HepG2 (cell line): ENCODE results near the gene FGGY. TPM values are rescaled to one million over a fixed set of nuclear protein-coding genes. Genes with fewer than 3 reads are reported as not detected.

Experiments
- ATAC-seq: fragments of 200-7000 bp; cut with Tn5 transposase; 3 replicates; pipeline ENCODE4 v1.9.1; 2020; ENCODE audit warnings: mild to moderate bottlenecking, moderate library complexity
- BruUV-seq: library from RNA; stranded (reverse); fragments of 400-500 nt; replicated peaks from 2 replicates; lab custom pipeline; 2021; lab: Mats Ljungman, UMichigan
- CTCF ChIA-PET: fragments of 300-600 bp; formaldehyde crosslinking; extraction: SDS; loops from one replicate; lab custom pipeline; 2021; ENCODE audit warnings: low total read pairs, inconsistent platforms, low intra/inter-chr PET ratio; lab: Yijun Ruan, JAX
- POLR2A ChIA-PET: fragments of 350-600 bp; sonication (Branson Sonifier 250); formaldehyde crosslinking; loops from one replicate; lab custom pipeline; 2020; ENCODE audit warnings: antibody characterized with exemption, inconsistent platforms; lab: Yijun Ruan, JAX
- DNase-seq: peaks from one replicate; pipeline ENCODE4 v3.0.0-alpha.2; 2015; ENCODE audit warnings: low spot score
- FAIRE-seq: peaks from 3 replicates; lab custom pipeline; 2011; peaks lifted over from hg19 to GRCh38; lab: Jason Lieb, UNC
- H2AFZ ChIP-seq: one replicate; pipeline ENCODE4 v1.6.1; 2011; ENCODE audit warnings: low read length, inconsistent platforms
- H3K27ac ChIP-seq: fragments of 300-600 bp; 3 replicates; pipeline ENCODE4 v1.8.0; 2011; ENCODE audit warnings: mixed run types, mild to moderate bottlenecking, mixed read lengths, low read length, inconsistent platforms; ENCODE audit not compliant: insufficient read depth; ENCODE audit errors: extremely low read length
- H3K27me3 ChIP-seq, 2 experiments: fragments of 200-600 bp in 1 of 2; 2 replicates in 1 of 2; 3 replicates in 1 of 2; pipeline versions ENCODE4 v1.6.0 to v1.8.0; 2011; ENCODE audit warnings: low read length in 2 of 2, mild to moderate bottlenecking in 2 of 2, moderate library complexity in 2 of 2, inconsistent platforms in 1 of 2; ENCODE audit not compliant: insufficient read depth in 2 of 2, control insufficient read depth in 1 of 2
- H3K36me3 ChIP-seq, 2 experiments: fragments of 200-600 bp in 1 of 2; replicated peaks in 1 of 2; 2 replicates in 1 of 2; 3 replicates in 1 of 2; pipeline versions ENCODE4 v1.5.1 to v1.8.0; 2011; ENCODE audit warnings: low read length in 2 of 2, inconsistent platforms in 1 of 2; ENCODE audit not compliant: insufficient read depth in 2 of 2, control insufficient read depth in 1 of 2
- H3K4me1 ChIP-seq: 2 replicates; pipeline ENCODE4 v1.5.1; 2012; ENCODE audit warnings: low read length, inconsistent platforms; ENCODE audit not compliant: insufficient read depth
- H3K4me2 ChIP-seq: 2 replicates; pipeline ENCODE4 v1.6.0; 2011; ENCODE audit warnings: low read depth, low read length, inconsistent platforms
- H3K4me3 ChIP-seq, 3 experiments: fragments of 200-600 bp in 1 of 3; sonication (generic), shearing (Covaris generic) in 1 of 3; replicated peaks in 1 of 3; 2 replicates each; pipeline ENCODE4 v1.5.1; 2011 to 2016; ENCODE audit warnings: low read length in 3 of 3, inconsistent platforms in 2 of 3, low read depth in 2 of 3, mild to moderate bottlenecking in 2 of 3, control low read depth in 1 of 3, mixed read lengths in 1 of 3; ENCODE audit not compliant: insufficient read depth in 1 of 3
- H3K79me2 ChIP-seq: one replicate; pipeline ENCODE4 v1.6.1; 2011; ENCODE audit warnings: low read length, inconsistent platforms; ENCODE audit not compliant: insufficient read depth
- H3K9ac ChIP-seq: 2 replicates; pipeline ENCODE4 v1.6.0; 2011; ENCODE audit warnings: mild to moderate bottlenecking, low read depth, low read length, inconsistent platforms; ENCODE audit not compliant: insufficient read depth
- H3K9me3 ChIP-seq: 2 replicates; pipeline ENCODE4 v1.5.1; 2012; ENCODE audit warnings: mild to moderate bottlenecking, low read length
- H4K20me1 ChIP-seq: 2 replicates; pipeline ENCODE4 v1.6.0; 2011; ENCODE audit warnings: inconsistent platforms, mild to moderate bottlenecking, low read length, moderate library complexity; ENCODE audit not compliant: insufficient read depth
- CREB1 ChIP-seq, 2 experiments: fragments of 450-650 bp in 1 of 2; IDR thresholded peaks; 2 replicates each; pipeline ENCODE4 v1.6.1; 2016 to 2017; ENCODE audit warnings: control low read depth in 1 of 2, mild to moderate bottlenecking in 1 of 2, missing compliant biosample characterization in 1 of 2, missing genetic modification characterization in 1 of 2
- ELF4 ChIP-seq: sonication (generic); formaldehyde crosslinking; IDR thresholded peaks from 2 replicates; pipeline ENCODE4 v1.5.0; 2020; ENCODE audit warnings: missing genetic modification reagents, mild to moderate bottlenecking, moderate library complexity, borderline replicate concordance
- HCFC1 ChIP-seq: fragments of 150-350 bp; IDR thresholded peaks from 2 replicates; pipeline ENCODE4 v1.6.1; 2014; ENCODE audit warnings: low read depth, low read length
- MXD4 ChIP-seq: IDR thresholded peaks from 2 replicates; pipeline ENCODE4 v1.6.1; 2016; ENCODE audit warnings: mild to moderate bottlenecking, missing biosample characterization, missing genetic modification reagents
- SMAD3 ChIP-seq: sonication (generic); formaldehyde crosslinking; IDR thresholded peaks from 2 replicates; pipeline ENCODE4 v1.4.0; 2020; ENCODE audit warnings: missing genetic modification reagents
- SRSF1 ChIP-seq: fragments of 200-400 bp; formaldehyde crosslinking; optimal IDR thresholded peaks from 2 replicates; pipeline ENCODE3; 2017; ENCODE audit warnings: mild to moderate bottlenecking, low read depth, low read length, moderate library complexity
- ZNF737 ChIP-seq: sonication (generic); formaldehyde crosslinking; IDR thresholded peaks from 2 replicates; pipeline ENCODE4 v1.5.0; 2020; ENCODE audit warnings: missing genetic modification reagents, mild to moderate bottlenecking, borderline replicate concordance
- ZSCAN22 ChIP-seq: sonication (generic); formaldehyde crosslinking; IDR thresholded peaks from 2 replicates; pipeline ENCODE4 v1.4.0; 2020; ENCODE audit warnings: mild to moderate bottlenecking, missing genetic modification reagents
- WGBS: methylation state at CpG from one replicate; pipeline ENCODE4 v1.1.6; 2017; ENCODE audit warnings: low lambda C conversion rate; 5-methylcytosine and 5-hydroxymethylcytosine counted together
- in situ Hi-C: cut with HindIII; loops from 2 replicates; pipeline ENCODE4 v1.10.0; 2017; ENCODE audit warnings: low pct_unique_long_range_greater_than_20kb; ENCODE audit not compliant: extremely low pct_ligation_motif_present
- intact Hi-C: fragments of 100-400 bp; cut with micrococcal nuclease; formaldehyde crosslinking; loops from one replicate; pipeline ENCODE4 v1.10.0; 2022; ENCODE audit not compliant: unreplicated experiment
- polyA plus RNA-seq, 8 experiments: library from polyadenylated mRNA; depleted of rRNA in 3 of 8; stranded (reverse) in 7 of 8; unstranded in 1 of 8; fragments of >200 nt; fragmentation: Illumina TruSeq in 4 of 8; extraction: Trizol in 4 of 8; gene quantifications; 2 replicates each; pipeline versions ENCODE4 v1.2.1 to v1.2.3, GENCODE V29; 2011 to 2016; ENCODE audit warnings: low read depth in 4 of 8, missing spikeins in 1 of 8, mixed read lengths in 1 of 8; ENCODE audit not compliant: insufficient read depth in 1 of 8
- total RNA-seq, 5 experiments: library from RNA; depleted of rRNA; stranded (reverse); fragments of >200 nt; fragmentation: Illumina TruSeq; extraction: Trizol; gene quantifications; 2 replicates each; pipeline ENCODE4 v1.2.3, GENCODE V29; 2016; ENCODE audit warnings: low read depth in 1 of 5
- TF ChIP-seq, protein P1 (sequence below): sonication (generic); formaldehyde crosslinking; IDR thresholded peaks from 2 replicates; pipeline ENCODE4 v1.4.0; 2020; ENCODE audit warnings: missing genetic modification reagents
- TF ChIP-seq, protein P2 (sequence below), 2 experiments: IDR thresholded peaks; 2 replicates each; pipeline ENCODE4 v1.6.1; 2011 to 2012; ENCODE audit warnings: low read length in 2 of 2, borderline replicate concordance in 1 of 2, low read depth in 1 of 2, mild to moderate bottlenecking in 1 of 2, moderate library complexity in 1 of 2

Gene FGGY
- total and polyA plus RNA-seq, 2 of the 13 experiments (the other 11 are each of a cell fraction or from before 2014, with no cell fraction given) = 15.7 to 27.5 TPM

DNA sequence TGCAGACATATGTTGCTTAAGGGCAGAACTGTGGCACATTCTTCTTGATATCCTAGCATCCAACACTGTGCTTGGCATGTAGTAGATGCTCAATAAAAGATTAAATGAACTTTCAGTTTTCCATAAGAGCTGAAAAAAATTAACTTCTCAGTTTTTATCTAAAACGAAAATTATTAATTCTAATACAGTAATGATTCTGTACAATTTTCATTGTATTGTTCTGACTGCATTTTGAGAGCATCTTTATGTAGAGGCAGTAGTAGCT is 46.6 kb downstream of the FGGY start:
- POLR2A ChIA-PET = no interaction called here
- in situ Hi-C loops = no loop called here

DNA sequence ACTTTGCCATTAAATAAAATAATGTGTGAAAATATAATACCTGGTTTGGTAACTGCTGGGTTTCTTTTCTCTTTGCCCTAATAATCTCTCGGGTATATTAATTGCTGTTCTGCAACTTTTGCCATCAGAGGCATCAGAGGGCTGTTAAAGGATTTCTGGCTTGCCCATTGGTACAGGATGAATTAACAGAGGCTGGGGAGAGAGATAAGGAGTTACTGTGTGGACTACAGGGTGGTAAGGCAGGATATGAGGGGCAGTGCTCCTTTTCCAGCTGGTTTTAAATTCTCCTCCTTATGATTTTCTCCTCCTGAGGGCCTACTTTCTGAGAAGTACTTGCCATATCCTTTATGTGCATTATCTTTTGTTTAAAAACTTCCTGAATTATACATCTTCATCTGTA is 48.3 kb downstream of the FGGY start:
- H3K27ac ChIP-seq = no peak overlapping the region
- no peak overlapping the region for H2AFZ ChIP-seq
- no peaks in the 10 kb centered on the region for H3K27me3 ChIP-seq
- TF ChIP-seq SMAD3 = no peak
- no peak for TF ChIP-seq ELF4 (CRISPR knock-in tag)
- no peak for TF ChIP-seq HCFC1
- TF ChIP-seq ZSCAN22 (CRISPR knock-in tag) = no peak
- TF ChIP-seq SRSF1 = no peak
- TF ChIP-seq, protein P1, sequence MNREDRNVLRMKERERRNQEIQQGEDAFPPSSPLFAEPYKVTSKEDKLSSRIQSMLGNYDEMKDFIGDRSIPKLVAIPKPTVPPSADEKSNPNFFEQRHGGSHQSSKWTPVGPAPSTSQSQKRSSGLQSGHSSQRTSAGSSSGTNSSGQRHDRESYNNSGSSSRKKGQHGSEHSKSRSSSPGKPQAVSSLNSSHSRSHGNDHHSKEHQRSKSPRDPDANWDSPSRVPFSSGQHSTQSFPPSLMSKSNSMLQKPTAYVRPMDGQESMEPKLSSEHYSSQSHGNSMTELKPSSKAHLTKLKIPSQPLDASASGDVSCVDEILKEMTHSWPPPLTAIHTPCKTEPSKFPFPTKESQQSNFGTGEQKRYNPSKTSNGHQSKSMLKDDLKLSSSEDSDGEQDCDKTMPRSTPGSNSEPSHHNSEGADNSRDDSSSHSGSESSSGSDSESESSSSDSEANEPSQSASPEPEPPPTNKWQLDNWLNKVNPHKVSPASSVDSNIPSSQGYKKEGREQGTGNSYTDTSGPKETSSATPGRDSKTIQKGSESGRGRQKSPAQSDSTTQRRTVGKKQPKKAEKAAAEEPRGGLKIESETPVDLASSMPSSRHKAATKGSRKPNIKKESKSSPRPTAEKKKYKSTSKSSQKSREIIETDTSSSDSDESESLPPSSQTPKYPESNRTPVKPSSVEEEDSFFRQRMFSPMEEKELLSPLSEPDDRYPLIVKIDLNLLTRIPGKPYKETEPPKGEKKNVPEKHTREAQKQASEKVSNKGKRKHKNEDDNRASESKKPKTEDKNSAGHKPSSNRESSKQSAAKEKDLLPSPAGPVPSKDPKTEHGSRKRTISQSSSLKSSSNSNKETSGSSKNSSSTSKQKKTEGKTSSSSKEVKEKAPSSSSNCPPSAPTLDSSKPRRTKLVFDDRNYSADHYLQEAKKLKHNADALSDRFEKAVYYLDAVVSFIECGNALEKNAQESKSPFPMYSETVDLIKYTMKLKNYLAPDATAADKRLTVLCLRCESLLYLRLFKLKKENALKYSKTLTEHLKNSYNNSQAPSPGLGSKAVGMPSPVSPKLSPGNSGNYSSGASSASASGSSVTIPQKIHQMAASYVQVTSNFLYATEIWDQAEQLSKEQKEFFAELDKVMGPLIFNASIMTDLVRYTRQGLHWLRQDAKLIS (CRISPR knock-in tag) = no peak
- no peak for TF ChIP-seq MXD4 (CRISPR knock-in tag)
- WGBS = 100% methylated on average over 1 of the region's 1 CpG
- no peaks in the 10 kb centered on the region for H3K36me3 ChIP-seq
- ATAC-seq (no peak), DNase-seq (no peak), FAIRE-seq (no peak)
- in situ Hi-C loops (no loop called here), intact Hi-C loops (no loop called here)
- H3K4me3 ChIP-seq = no peak overlapping the region
- H3K9ac ChIP-seq = no peak overlapping the region
- no peaks in the 10 kb centered on the region for H3K9me3 ChIP-seq
- CTCF ChIA-PET = no interaction called here
- BruUV-seq = no TSS peak
- no peak overlapping the region for H3K4me2 ChIP-seq
- H3K79me2 ChIP-seq = no peaks in the 10 kb centered on the region
- H3K4me1 ChIP-seq = peaks cover 21% of the 10 kb centered on the region
- POLR2A ChIA-PET = no interaction called here
- no peaks in the 10 kb centered on the region for H4K20me1 ChIP-seq

More for the DNA sequence above, 46.6 kb downstream of the FGGY start:
- H3K9me3 ChIP-seq = no peaks in the 10 kb centered on the region
- ATAC-seq = no peak
- no peaks in the 10 kb centered on the region for H3K27me3 ChIP-seq
- WGBS = 26% methylated on average over 1 of the region's 1 CpG
- no peak overlapping the region for H3K4me2 ChIP-seq
- H3K9ac ChIP-seq = no peak overlapping the region
- no peak overlapping the region for H3K4me3 ChIP-seq
- H2AFZ ChIP-seq = no peak overlapping the region
- no peaks in the 10 kb centered on the region for H3K79me2 ChIP-seq
- peaks cover 21% of the 10 kb centered on the region for H3K4me1 ChIP-seq
- no TSS peak for BruUV-seq
- TF ChIP-seq CREB1 (IDR thresholded peaks at IDR 0.05) (no peak), CREB1 (CRISPR knock-in tag; IDR thresholded peaks at IDR 0.05) (peak; percentile 19; the same call in 1 of the 2 replicates), ZNF737 (CRISPR knock-in tag) (no peak)
- TF ChIP-seq, protein P2, sequence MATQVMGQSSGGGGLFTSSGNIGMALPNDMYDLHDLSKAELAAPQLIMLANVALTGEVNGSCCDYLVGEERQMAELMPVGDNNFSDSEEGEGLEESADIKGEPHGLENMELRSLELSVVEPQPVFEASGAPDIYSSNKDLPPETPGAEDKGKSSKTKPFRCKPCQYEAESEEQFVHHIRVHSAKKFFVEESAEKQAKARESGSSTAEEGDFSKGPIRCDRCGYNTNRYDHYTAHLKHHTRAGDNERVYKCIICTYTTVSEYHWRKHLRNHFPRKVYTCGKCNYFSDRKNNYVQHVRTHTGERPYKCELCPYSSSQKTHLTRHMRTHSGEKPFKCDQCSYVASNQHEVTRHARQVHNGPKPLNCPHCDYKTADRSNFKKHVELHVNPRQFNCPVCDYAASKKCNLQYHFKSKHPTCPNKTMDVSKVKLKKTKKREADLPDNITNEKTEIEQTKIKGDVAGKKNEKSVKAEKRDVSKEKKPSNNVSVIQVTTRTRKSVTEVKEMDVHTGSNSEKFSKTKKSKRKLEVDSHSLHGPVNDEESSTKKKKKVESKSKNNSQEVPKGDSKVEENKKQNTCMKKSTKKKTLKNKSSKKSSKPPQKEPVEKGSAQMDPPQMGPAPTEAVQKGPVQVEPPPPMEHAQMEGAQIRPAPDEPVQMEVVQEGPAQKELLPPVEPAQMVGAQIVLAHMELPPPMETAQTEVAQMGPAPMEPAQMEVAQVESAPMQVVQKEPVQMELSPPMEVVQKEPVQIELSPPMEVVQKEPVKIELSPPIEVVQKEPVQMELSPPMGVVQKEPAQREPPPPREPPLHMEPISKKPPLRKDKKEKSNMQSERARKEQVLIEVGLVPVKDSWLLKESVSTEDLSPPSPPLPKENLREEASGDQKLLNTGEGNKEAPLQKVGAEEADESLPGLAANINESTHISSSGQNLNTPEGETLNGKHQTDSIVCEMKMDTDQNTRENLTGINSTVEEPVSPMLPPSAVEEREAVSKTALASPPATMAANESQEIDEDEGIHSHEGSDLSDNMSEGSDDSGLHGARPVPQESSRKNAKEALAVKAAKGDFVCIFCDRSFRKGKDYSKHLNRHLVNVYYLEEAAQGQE (IDR thresholded peaks at IDR 0.05; ENCODE audit: borderline replicate concordance in 1 of 2, low read depth in 1 of 2, low read length in 2 of 2) = no peak
- TF ChIP-seq, all 625 proteins: peak for 1
- intact Hi-C loops = no loop called here
- no peaks in the 10 kb centered on the region for H3K36me3 ChIP-seq
- DNase-seq = no peak
- H3K27ac ChIP-seq = no peak overlapping the region
- FAIRE-seq = no peak
- CTCF ChIA-PET = no interaction called here
- no peaks in the 10 kb centered on the region for H4K20me1 ChIP-seq
